K562 (cell line): ENCODE data around the gene ARHGEF17. TPM values are rescaled to one million over a fixed set of nuclear protein-coding genes. Genes with fewer than 3 reads are reported as not detected.

Experiments used
- ATAC-seq: fragments of 200-7000 bp; cut with Tn5 transposase; 3 replicates; pipeline ENCODE4 v1.9.1; 2020; ENCODE audit warnings: moderate library complexity
- BruUV-seq: library from RNA; stranded (reverse); fragments of 400-500 nt; replicated peaks from 2 replicates; lab custom pipeline; 2021; lab: Mats Ljungman, UMichigan
- CTCF ChIA-PET: fragments of 300-600 bp; formaldehyde crosslinking; extraction: SDS; loops from one replicate; lab custom pipeline; 2021; ENCODE audit warnings: low intra/inter-chr PET ratio; lab: Yijun Ruan, JAX
- POLR2A ChIA-PET: fragments of 300-600, 350-650 bp; sonication (Branson Sonifier 250); formaldehyde crosslinking; extraction: SDS; loops from one replicate; lab custom pipeline; 2021; ENCODE audit warnings: antibody characterized with exemption, inconsistent platforms; lab: Yijun Ruan, JAX
- DNase-seq, 4 experiments: peaks; one replicate each; pipeline versions ENCODE4 v3.0.0 to v3.0.0-alpha.2; 2011 to 2018; ENCODE audit warnings: low spot score in 3 of 4, mixed read lengths in 3 of 4; ENCODE audit errors: extremely low read depth in 1 of 4
- FAIRE-seq: peaks from 2 replicates; lab custom pipeline; 2011; peaks lifted over from hg19 to GRCh38; lab: Jason Lieb, UNC
- H2AFZ ChIP-seq: 2 replicates; pipeline ENCODE4 v1.6.0; 2011; ENCODE audit warnings: low read depth, low read length, control low read depth, inconsistent platforms
- H3K27ac ChIP-seq: fragments of 200-600 bp; 3 replicates; pipeline ENCODE4 v1.8.0; 2011; ENCODE audit warnings: low read depth, mild to moderate bottlenecking, control low read depth, inconsistent platforms, low read length, moderate library complexity, mixed read lengths; ENCODE audit errors: extremely low read depth
- H3K27me3 ChIP-seq, 2 experiments: fragments of 300-600 bp in 1 of 2; 2 replicates in 1 of 2; 3 replicates in 1 of 2; pipeline versions ENCODE4 v1.6.0 to v1.8.0; 2011; ENCODE audit warnings: inconsistent platforms in 2 of 2, low read length in 2 of 2, mild to moderate bottlenecking in 1 of 2, mixed read lengths in 1 of 2, moderate library complexity in 1 of 2; ENCODE audit not compliant: control insufficient read depth in 2 of 2, insufficient read depth in 2 of 2
- H3K36me3 ChIP-seq: fragments of 300-600 bp; 3 replicates; pipeline ENCODE4 v1.8.0; 2011; ENCODE audit warnings: mild to moderate bottlenecking, low read length, inconsistent platforms; ENCODE audit not compliant: control insufficient read depth, insufficient read depth
- H3K4me1 ChIP-seq, 2 experiments: fragments of 200-600 bp in 1 of 2; replicated peaks in 1 of 2; 2 replicates in 1 of 2; 3 replicates in 1 of 2; pipeline versions ENCODE4 v1.5.1 to v1.8.0; 2011; ENCODE audit warnings: inconsistent platforms in 2 of 2, low read length in 2 of 2, mild to moderate bottlenecking in 1 of 2, mixed read lengths in 1 of 2, moderate library complexity in 1 of 2; ENCODE audit not compliant: control insufficient read depth in 2 of 2, insufficient read depth in 2 of 2
- H3K4me2 ChIP-seq: 2 replicates; pipeline ENCODE4 v1.6.1; 2011; ENCODE audit warnings: low read length, control low read depth, inconsistent platforms, mixed read lengths; ENCODE audit not compliant: insufficient read depth
- H3K4me3 ChIP-seq: fragments of 200-600 bp; sonication (generic), shearing (Covaris generic); 2 replicates; pipeline ENCODE4 v1.5.1; 2016; ENCODE audit warnings: control low read depth, inconsistent platforms
- H3K79me2 ChIP-seq: fragments of 200-600 bp; 3 replicates; pipeline ENCODE4 v1.8.0; 2011; ENCODE audit warnings: low read length, inconsistent platforms; ENCODE audit not compliant: control insufficient read depth, insufficient read depth
- H3K9ac ChIP-seq, 2 experiments: 2 replicates each; pipeline versions ENCODE4 v1.6.0 to v1.6.1; 2011; ENCODE audit warnings: low read depth in 2 of 2, low read length in 2 of 2, control low read depth in 1 of 2, inconsistent platforms in 1 of 2, mild to moderate bottlenecking in 1 of 2, mixed read lengths in 1 of 2; ENCODE audit not compliant: insufficient read depth in 1 of 2
- H3K9me1 ChIP-seq: one replicate; pipeline ENCODE4 v1.6.0; 2011; ENCODE audit warnings: inconsistent platforms, mild to moderate bottlenecking, low read length, moderate library complexity; ENCODE audit not compliant: control insufficient read depth, insufficient read depth
- H3K9me3 ChIP-seq: replicated peaks from 2 replicates; pipeline ENCODE4 v1.5.1; 2011; ENCODE audit warnings: low read depth, low read length, inconsistent platforms; ENCODE audit not compliant: control insufficient read depth, insufficient read depth
- H4K20me1 ChIP-seq: replicated peaks from 2 replicates; pipeline ENCODE4 v1.6.1; 2011; ENCODE audit warnings: low read length, inconsistent platforms, mixed read lengths; ENCODE audit not compliant: control insufficient read depth, insufficient read depth
- ASH1L ChIP-seq: fragments of 450-650 bp; IDR thresholded peaks from 2 replicates; pipeline ENCODE4 v1.6.1; 2018; ENCODE audit warnings: borderline replicate concordance, mild to moderate bottlenecking, low read depth; ENCODE audit not compliant: partially characterized antibody
- BRF1 ChIP-seq: IDR thresholded peaks from 3 replicates; pipeline ENCODE4 v1.6.1; 2011; ENCODE audit warnings: borderline replicate concordance, mild to moderate bottlenecking; ENCODE audit not compliant: insufficient read length; ENCODE audit errors: extremely low read depth
- CBX1 ChIP-seq: sonication (generic); IDR thresholded peaks from 2 replicates; pipeline ENCODE4 v1.6.1; 2016; ENCODE audit warnings: antibody characterized with exemption, low read depth, mild to moderate bottlenecking
- GABPB2 ChIP-seq: fragments of 250-450 bp; sonication (Bioruptor Pico); conservative IDR thresholded peaks from 2 replicates; pipeline ENCODE4 v1.5.1; 2021; ENCODE audit warnings: mild to moderate bottlenecking
- KHSRP ChIP-seq: fragments of 450-650 bp; IDR thresholded peaks from 2 replicates; pipeline ENCODE4 v1.6.1; 2017
- MAFF ChIP-seq: IDR thresholded peaks from 2 replicates; pipeline ENCODE4 v1.6.1; 2012; ENCODE audit warnings: low read length, improper control_type of control experiment
- SAFB ChIP-seq: fragments of 200-400 bp; formaldehyde crosslinking; IDR thresholded peaks from 2 replicates; pipeline ENCODE4 v1.6.1; 2017; ENCODE audit warnings: low read depth, low read length, borderline replicate concordance
- TEAD4 ChIP-seq, 2 experiments: sonication (generic) in 1 of 2; formaldehyde crosslinking in 1 of 2; IDR thresholded peaks; 2 replicates each; pipeline versions ENCODE4 v1.6.1 to v1.8.0; 2012 to 2022; ENCODE audit warnings: borderline replicate concordance in 1 of 2, inconsistent platforms in 1 of 2, low read length in 1 of 2, mild to moderate bottlenecking in 1 of 2, missing genetic modification reagents in 1 of 2
- WGBS: fragments of 100-300 bp; shearing (Covaris generic); methylation state at CpG from one replicate; pipeline ENCODE4 v1.1.6; 2016; ENCODE audit warnings: low coverage, mixed read lengths; ENCODE audit not compliant: insufficient coverage; ENCODE audit errors: missing lambda C conversion rate; 5-methylcytosine and 5-hydroxymethylcytosine counted together
- in situ Hi-C: fragments of 300-500 bp; cut with MboI; formaldehyde crosslinking; loops from 4 replicates; pipeline ENCODE4 v1.15.0; 2018; ENCODE audit warnings: inconsistent platforms, mixed read lengths
- intact Hi-C: fragments of 100-400 bp; cut with micrococcal nuclease; formaldehyde crosslinking; loops from 2 replicates; pipeline ENCODE4 v1.14.2; 2022
- polyA plus RNA-seq, 8 experiments: library from polyadenylated mRNA; depleted of rRNA in 4 of 8; stranded (reverse) in 5 of 8; unstranded in 3 of 8; fragments of >200 nt; fragmentation: Nextera tagmentation in 2 of 8; fragmentation: Illumina TruSeq in 1 of 8; extraction: Ambion mirVana in 2 of 8; extraction: Trizol in 1 of 8; gene quantifications; 2 replicates each; pipeline versions ENCODE4 v1.2.1 to v1.2.3, GENCODE V29; 2011 to 2014; ENCODE audit warnings: inconsistent platforms in 1 of 8, missing spikeins in 1 of 8
- total RNA-seq, 7 experiments: library from RNA; depleted of rRNA in 6 of 7; stranded (reverse); fragments of >200 nt in 6 of 7; fragmentation: Illumina TruSeq in 2 of 7; extraction: Trizol in 2 of 7; gene quantifications; 2 replicates each; pipeline versions ENCODE4 v1.2.1 to v1.2.3, GENCODE V29; 2011 to 2021; ENCODE audit warnings: low replicate concordance in 1 of 7

Gene ARHGEF17
- total and polyA plus RNA-seq, 9 of the 15 experiments (the other 6 are each of a cell fraction or from before 2014, with no cell fraction given), result 0.04 to 0.68 (median 0.10) TPM; not detected in 2

DNA sequence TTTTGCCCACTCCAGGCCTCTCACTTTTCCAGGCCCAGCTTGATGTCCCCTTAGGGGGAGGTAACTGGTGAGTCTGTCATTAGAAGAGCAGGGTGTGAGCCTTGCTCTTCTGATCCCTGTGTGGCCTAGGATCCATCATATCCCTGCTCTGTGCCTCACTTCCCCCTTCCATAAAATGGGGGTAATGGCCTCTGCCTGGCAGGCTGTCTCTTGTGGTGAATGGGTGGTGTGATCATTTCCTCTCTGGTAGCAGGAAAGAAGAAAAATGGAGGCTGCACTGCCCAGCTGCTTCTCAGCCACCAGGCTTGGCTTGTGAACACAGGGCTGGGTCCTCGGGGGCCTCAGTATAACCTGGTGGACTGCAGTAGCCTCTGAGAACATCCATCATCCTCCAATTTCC is 5.6 kb downstream of the ARHGEF17 start:
- POLR2A ChIA-PET, result interaction anchor here (0.6 kb wide), 1 partner anchor 87 kb away, joined by 3 read pairs; no protein-coding TSS in a partner anchor
- Histone ChIP-seq H3K27ac (no peak overlapping the region), H3K4me1 (peaks cover 3 to 11% of the 10 kb centered on the region in 2 experiments; a peak in 3 of 5 replicates), H3K9ac (no peak overlapping the region)
- no peak for DNase-seq
- TF ChIP-seq SAFB (no peak), GABPB2 (CRISPR knock-in tag) (no peak), ASH1L (no peak), MAFF (no peak), CBX1 (no peak), KHSRP (no peak), BRF1 (no peak), TEAD4 (IDR thresholded peaks at IDR 0.05; ENCODE audit: low read length) (no peak), TEAD4 (CRISPR knock-in tag; IDR thresholded peaks at IDR 0.05; ENCODE audit: borderline replicate concordance) (no peak)
- TF ChIP-seq, all 486 proteins: peak for 0
- CTCF ChIA-PET, result no interaction called here
- intact Hi-C loops, result no loop called here
- in situ Hi-C loops, result no loop called here
- peaks cover 6 to 37% of the 10 kb centered on the region in 2 experiments; a peak in 3 of 5 replicates for H3K27me3 ChIP-seq
- no peak overlapping the region for H3K4me3 ChIP-seq
- no TSS peak for BruUV-seq
- WGBS, result 36% methylated on average over 1 of the region's 1 CpG
- ATAC-seq (no peak), FAIRE-seq (no peak)
- H3K4me2 ChIP-seq, result no peak overlapping the region
- H3K9me1 ChIP-seq, result no peaks in the 10 kb centered on the region
- peaks cover 6% of the 10 kb centered on the region; the same call in 1 of the 2 replicates for H4K20me1 ChIP-seq
- no peaks in the 10 kb centered on the region for H3K36me3 ChIP-seq
- no peaks in the 10 kb centered on the region for H3K9me3 ChIP-seq
- no peaks in the 10 kb centered on the region for H3K79me2 ChIP-seq
- H2AFZ ChIP-seq, result no peak overlapping the region
